Small intestine (tissue), 7 donors: ENCODE data around the gene DERL3. TPM values are rescaled to one million over a fixed set of nuclear protein-coding genes. Genes with fewer than 3 reads are reported as not detected.
A peak's percentile ranks its signal among the peaks of the same experiment; 100 is the strongest.

ENCODE experiments used
- DNase-seq, 2 donors: peaks; one replicate each; pipeline versions ENCODE4 v3.0.0 to v3.0.0-alpha.2; 2013
- FAIRE-seq: peaks from 2 replicates; lab custom pipeline; 2012; peaks lifted over from hg19 to GRCh38; lab: Jason Lieb, UNC
- H3K27ac ChIP-seq, 3 donors: one replicate each; pipeline ENCODE4 v1.5.1; 2013; ENCODE audit warnings: low read length in 2 of 3, mild to moderate bottlenecking in 2 of 3, control low read depth in 1 of 3, inconsistent platforms in 1 of 3, low read depth in 1 of 3, moderate library complexity in 1 of 3
- H3K27me3 ChIP-seq, 3 donors: one replicate each; pipeline ENCODE4 v1.6.1; 2013; ENCODE audit warnings: low read length in 3 of 3, inconsistent platforms in 1 of 3; ENCODE audit not compliant: control insufficient read depth in 3 of 3, insufficient read depth in 3 of 3
- H3K36me3 ChIP-seq, 3 donors: one replicate each; pipeline ENCODE4 v1.6.1; 2013; ENCODE audit warnings: low read length in 3 of 3, inconsistent platforms in 1 of 3, low read depth in 1 of 3, mild to moderate bottlenecking in 1 of 3, moderate library complexity in 1 of 3; ENCODE audit not compliant: control insufficient read depth in 3 of 3, insufficient read depth in 2 of 3
- H3K4me1 ChIP-seq, 3 donors: one replicate each; pipeline ENCODE4 v1.6.1; 2013; ENCODE audit warnings: low read length in 2 of 3, inconsistent platforms in 1 of 3, low read depth in 1 of 3, mild to moderate bottlenecking in 1 of 3, moderate library complexity in 1 of 3; ENCODE audit not compliant: control insufficient read depth in 3 of 3, insufficient read depth in 2 of 3
- H3K4me3 ChIP-seq, 3 donors: one replicate each; pipeline ENCODE4 v1.5.1; 2013; ENCODE audit warnings: low read length in 3 of 3, control low read depth in 1 of 3, inconsistent platforms in 1 of 3, low read depth in 1 of 3, mild to moderate bottlenecking in 1 of 3, moderate library complexity in 1 of 3
- H3K9me3 ChIP-seq, 2 donors: one replicate each; pipeline ENCODE4 v1.6.1; 2013; ENCODE audit warnings: low read depth in 1 of 2, low read length in 1 of 2; ENCODE audit not compliant: control insufficient read depth in 2 of 2, insufficient read depth in 1 of 2
- WGBS, 3 donors: extraction: QIAGEN DNeasy Blood & Tissue Kit; methylation state at CpG; one replicate each; pipeline ENCODE4 v1.1.7; 2013; 5-methylcytosine and 5-hydroxymethylcytosine counted together
- polyA plus RNA-seq, 4 donors: library from polyadenylated mRNA; stranded (reverse) in 3 of 4; unstranded in 1 of 4; fragments of 200-250 nt in 3 of 4; fragments of 120-200 nt in 1 of 4; gene quantifications; one replicate each; pipeline versions ENCODE4 v1.2.1 to v1.2.3, GENCODE V29; 2013
- donor health status: healthy with polysubstance abuse.
- donor health status: control.
- donor health status: control.
- donor health status: Bipolar disorder and iron deficiency.
- donor health status: healthy.

The DERL3 gene
- polyA plus RNA-seq, 4 donors = 2.0 to 33.0 (median 14.1) TPM

- Histone ChIP-seq H3K27ac (no peak overlapping the region), H3K9me3 (no peaks in the 10 kb centered on the region), H3K36me3 (peaks cover 16 to 72% (median 19%) of the 10 kb centered on the region in 3 donors), H3K27me3 (no peaks in the 10 kb centered on the region), H3K4me1 (no peaks in the 10 kb centered on the region), H3K4me3 (no peak overlapping the region)
- DNase-seq (no peak), FAIRE-seq (no peak)
- WGBS, 3 donors = 88 to 94% (median 94%) methylated on average over 18 of the region's 18 CpGs
These were observed 22.4 kb downstream of the DERL3 start for GRCh38 chr22:23816156-23816976.

GRCh38 chr22:23815541-23816155 lies 23.2 kb downstream of the DERL3 start:
- 85 to 88% (median 85%) methylated on average over 10 of the region's 10 CpGs for WGBS, 3 donors
- DNase-seq (no peak), FAIRE-seq (no peak)
- Histone ChIP-seq H3K4me1 (no peaks in the 10 kb centered on the region), H3K4me3 (no peak overlapping the region), H3K36me3 (peaks cover 13 to 67% (median 13%) of the 10 kb centered on the region in 3 donors), H3K27ac (no peak overlapping the region), H3K9me3 (no peaks in the 10 kb centered on the region), H3K27me3 (no peaks in the 10 kb centered on the region)

- FAIRE-seq (no peak), DNase-seq (no peak)
- Histone ChIP-seq H3K36me3 (peaks cover 6 to 42% (median 9%) of the 10 kb centered on the region in 3 donors), H3K27ac (no peak overlapping the region), H3K27me3 (no peaks in the 10 kb centered on the region), H3K4me1 (no peaks in the 10 kb centered on the region), H3K9me3 (no peaks in the 10 kb centered on the region), H3K4me3 (no peak overlapping the region)
- 95 to 97% (median 97%) methylated on average over 4 of the region's 4 CpGs for WGBS, 3 donors
These were observed 26.4 kb downstream of the DERL3 start for GRCh38 chr22:23812378-23812777.

GRCh38 chr22:23806837-23807236 lies 32.0 kb downstream of the DERL3 start:
- Histone ChIP-seq H3K27ac (no peak overlapping the region), H3K9me3 (no peaks in the 10 kb centered on the region), H3K4me1 (no peaks in the 10 kb centered on the region), H3K36me3 (peaks cover 5 to 55% (median 10%) of the 10 kb centered on the region in 3 donors), H3K27me3 (no peaks in the 10 kb centered on the region), H3K4me3 (no peak overlapping the region)
- DNase-seq = no peak
- no peak for FAIRE-seq
- 92 to 100% (median 94%) methylated on average over 1 of the region's 1 CpG for WGBS, 3 donors

GRCh38 chr22:23804781-23805291 lies 34.0 kb downstream of the DERL3 start:
- Histone ChIP-seq H3K27me3 (no peaks in the 10 kb centered on the region), H3K27ac (peak overlapping the region in 1 of 3 donors; percentile 8), H3K9me3 (no peaks in the 10 kb centered on the region), H3K4me1 (no peaks in the 10 kb centered on the region), H3K4me3 (no peak overlapping the region), H3K36me3 (peaks cover 9 to 72% (median 23%) of the 10 kb centered on the region in 3 donors)
- no peak for FAIRE-seq
- WGBS, 3 donors = 82 to 87% (median 83%) methylated on average over 12 of the region's 12 CpGs
- DNase-seq = no peak

GRCh38 chr22:23803001-23803819 lies 35.6 kb downstream of the DERL3 start:
- Histone ChIP-seq H3K9me3 (no peaks in the 10 kb centered on the region), H3K36me3 (peaks cover 9 to 81% (median 23%) of the 10 kb centered on the region in 3 donors), H3K4me1 (no peaks in the 10 kb centered on the region), H3K27ac (no peak overlapping the region), H3K4me3 (no peak overlapping the region), H3K27me3 (no peaks in the 10 kb centered on the region)
- DNase-seq (peak in 1 of 2 donors; percentile 11), FAIRE-seq (no peak)
- WGBS, 3 donors = 77 to 84% (median 84%) methylated on average over 21 of the region's 21 CpGs

- FAIRE-seq (no peak), DNase-seq (no peak)
- Histone ChIP-seq H3K36me3 (peaks cover 12 to 85% (median 23%) of the 10 kb centered on the region in 3 donors), H3K4me3 (no peak overlapping the region), H3K27me3 (no peaks in the 10 kb centered on the region), H3K4me1 (no peaks in the 10 kb centered on the region), H3K27ac (no peak overlapping the region), H3K9me3 (no peaks in the 10 kb centered on the region)
- 94 to 96% (median 95%) methylated on average over 8 of the region's 8 CpGs for WGBS, 3 donors
These were observed 36.9 kb downstream of the DERL3 start for GRCh38 chr22:23801886-23802377.
